HepG2 (cell line): ENCODE results near the gene TSC22D4.

Source experiments
- MAFF ChIP-seq: IDR thresholded peaks from 2 replicates; pipeline ENCODE4 v1.6.1; 2011; ENCODE audit warnings: low read depth, low read length, improper control_type of control experiment
- SMC3 ChIP-seq: IDR thresholded peaks from 2 replicates; pipeline ENCODE4 v1.6.1; 2011; ENCODE audit warnings: low read length, improper control_type of control experiment
- TF ChIP-seq, protein P1 (sequence below): sonication (generic); formaldehyde crosslinking; IDR thresholded peaks from 2 replicates; pipeline ENCODE4 v1.5.0; 2020; ENCODE audit warnings: mild to moderate bottlenecking, missing genetic modification reagents, moderate library complexity

DNA sequence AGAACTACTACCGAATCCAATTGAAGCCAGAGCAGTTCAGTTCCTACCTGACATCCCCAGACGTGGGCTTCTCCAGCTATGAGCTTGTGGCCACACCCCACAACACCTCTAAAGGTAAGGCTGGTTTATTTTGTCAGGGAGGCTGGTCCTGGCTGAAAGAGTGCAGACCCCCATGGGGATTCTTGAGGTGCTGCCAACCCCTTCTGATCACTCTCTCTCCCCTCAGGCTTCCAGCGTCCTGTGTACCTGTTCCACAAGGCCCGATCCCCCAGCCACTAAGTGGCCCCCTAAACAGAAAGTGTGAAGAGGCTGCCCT lies 45.8 kb downstream of the TSC22D4 start:
- TF ChIP-seq MAFF (no peak), SMC3 (no peak)
- TF ChIP-seq, protein P1, sequence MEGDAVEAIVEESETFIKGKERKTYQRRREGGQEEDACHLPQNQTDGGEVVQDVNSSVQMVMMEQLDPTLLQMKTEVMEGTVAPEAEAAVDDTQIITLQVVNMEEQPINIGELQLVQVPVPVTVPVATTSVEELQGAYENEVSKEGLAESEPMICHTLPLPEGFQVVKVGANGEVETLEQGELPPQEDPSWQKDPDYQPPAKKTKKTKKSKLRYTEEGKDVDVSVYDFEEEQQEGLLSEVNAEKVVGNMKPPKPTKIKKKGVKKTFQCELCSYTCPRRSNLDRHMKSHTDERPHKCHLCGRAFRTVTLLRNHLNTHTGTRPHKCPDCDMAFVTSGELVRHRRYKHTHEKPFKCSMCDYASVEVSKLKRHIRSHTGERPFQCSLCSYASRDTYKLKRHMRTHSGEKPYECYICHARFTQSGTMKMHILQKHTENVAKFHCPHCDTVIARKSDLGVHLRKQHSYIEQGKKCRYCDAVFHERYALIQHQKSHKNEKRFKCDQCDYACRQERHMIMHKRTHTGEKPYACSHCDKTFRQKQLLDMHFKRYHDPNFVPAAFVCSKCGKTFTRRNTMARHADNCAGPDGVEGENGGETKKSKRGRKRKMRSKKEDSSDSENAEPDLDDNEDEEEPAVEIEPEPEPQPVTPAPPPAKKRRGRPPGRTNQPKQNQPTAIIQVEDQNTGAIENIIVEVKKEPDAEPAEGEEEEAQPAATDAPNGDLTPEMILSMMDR (CRISPR knock-in tag), result no peak
